A549 (cell line): ENCODE results near the gene KNCN. TPM values are rescaled to one million over a fixed set of nuclear protein-coding genes. Genes with fewer than 3 reads are reported as not detected.

ENCODE experiments used
- ATAC-seq, 2 experiments: fragments of 200-7000 bp in 1 of 2; fragments of >200 bp in 1 of 2; cut with Nextera tagmentation in 1 of 2; cut with Tn5 transposase in 1 of 2; 3 replicates each; pipeline versions ENCODE4 v1.8.0 to v1.9.1; 2018 to 2020; ENCODE audit warnings: mild to moderate bottlenecking in 1 of 2, moderate library complexity in 1 of 2
- CTCF ChIA-PET: fragments of 300-600 bp; sonication (Branson Sonifier 250); formaldehyde crosslinking; extraction: SDS; loops from one replicate; lab custom pipeline; 2021; ENCODE audit warnings: antibody characterized with exemption, inconsistent platforms; lab: Yijun Ruan, JAX
- POLR2A ChIA-PET: fragments of 350-600 bp; formaldehyde crosslinking; extraction: SDS; loops from one replicate; lab custom pipeline; 2021; ENCODE audit warnings: antibody characterized with exemption, inconsistent platforms; lab: Yijun Ruan, JAX
- DNase-seq, 2 experiments: peaks; one replicate each; pipeline versions ENCODE4 v3.0.0 to v3.0.0-alpha.2; 2011 to 2016; ENCODE audit warnings: low read depth in 1 of 2, low spot score in 1 of 2
- FAIRE-seq: peaks from 2 replicates; lab custom pipeline; 2011; peaks lifted over from hg19 to GRCh38; lab: Jason Lieb, UNC
- H3K27ac ChIP-seq, 2 experiments: fragments of >200 bp; sonication (Bioruptor Twin); formaldehyde crosslinking; 3 replicates each; pipeline ENCODE4 v1.5.1; 2016 to 2017
- H3K4me1 ChIP-seq: fragments of >200 bp; sonication (Bioruptor Twin); formaldehyde crosslinking; 3 replicates; pipeline ENCODE4 v1.6.1; 2016
- H3K4me2 ChIP-seq: fragments of >200 bp; sonication (Bioruptor Twin); formaldehyde crosslinking; 3 replicates; pipeline ENCODE4 v1.6.1; 2016
- H3K4me3 ChIP-seq: fragments of >200 bp; sonication (Bioruptor Twin); formaldehyde crosslinking; 3 replicates; pipeline ENCODE4 v1.5.1; 2016
- H3K9me3 ChIP-seq: fragments of >200 bp; sonication (Bioruptor Twin); formaldehyde crosslinking; 3 replicates; pipeline ENCODE4 v1.6.1; 2016
- CHD4 ChIP-seq: fragments of 200-600 bp; sonication (generic); IDR thresholded peaks from 2 replicates; pipeline ENCODE4 v1.6.1; 2016; ENCODE audit warnings: antibody characterized with exemption, mild to moderate bottlenecking, borderline replicate concordance
- EHMT2 ChIP-seq: fragments of 200-600 bp; sonication (generic); IDR thresholded peaks from 2 replicates; pipeline ENCODE4 v1.6.1; 2016; ENCODE audit warnings: antibody characterized with exemption, low read depth, mild to moderate bottlenecking, moderate library complexity
- ELK1 ChIP-seq: fragments of 150-350 bp; IDR thresholded peaks from 2 replicates; pipeline ENCODE4 v1.6.1; 2014; ENCODE audit warnings: low read depth, mild to moderate bottlenecking, low read length
- HMGXB4 ChIP-seq: fragments of 250-450 bp; sonication (Bioruptor Pico); IDR thresholded peaks from 2 replicates; pipeline ENCODE4 v1.5.0; 2021; ENCODE audit warnings: mild to moderate bottlenecking, moderate library complexity, borderline replicate concordance
- JUN ChIP-seq, 2 experiments: fragments of >200 bp; sonication (Bioruptor Twin); formaldehyde crosslinking; IDR thresholded peaks; 2 replicates in 1 of 2; 3 replicates in 1 of 2; pipeline ENCODE4 v1.6.1; 2016 to 2017
- JUNB ChIP-seq: fragments of >200 bp; sonication (Bioruptor Twin); formaldehyde crosslinking; IDR thresholded peaks from 2 replicates; pipeline ENCODE4 v1.6.1; 2016
- MAFK ChIP-seq: fragments of 450-650 bp; IDR thresholded peaks from 2 replicates; pipeline ENCODE4 v1.6.1; 2014; ENCODE audit not compliant: partially characterized antibody
- MAX ChIP-seq: IDR thresholded peaks from 2 replicates; pipeline ENCODE4 v1.6.1; 2012
- MAZ ChIP-seq: fragments of 150-350 bp; IDR thresholded peaks from 2 replicates; pipeline ENCODE4 v1.6.1; 2014; ENCODE audit warnings: antibody characterized with exemption, low read depth, low read length, borderline replicate concordance
- MYC ChIP-seq: IDR thresholded peaks from 2 replicates; pipeline ENCODE4 v1.6.1; 2012; ENCODE audit warnings: mild to moderate bottlenecking, inconsistent platforms, low read length, improper control_type of control experiment, borderline replicate concordance
- NR3C1 ChIP-seq: fragments of >200 bp; sonication (Bioruptor Twin); formaldehyde crosslinking; IDR thresholded peaks from 3 replicates; pipeline ENCODE4 v1.6.1; 2017
- PHF8 ChIP-seq: fragments of 200-600 bp; sonication (generic); IDR thresholded peaks from 2 replicates; pipeline ENCODE4 v1.6.1; 2016; ENCODE audit warnings: low read depth, mild to moderate bottlenecking, antibody characterized with exemption, moderate library complexity, borderline replicate concordance
- POLR2AphosphoS2 ChIP-seq: conservative IDR thresholded peaks from 2 replicates; pipeline ENCODE4 v1.6.1; 2012; ENCODE audit warnings: low read length, improper control_type of control experiment, inconsistent platforms
- RAD21 ChIP-seq, 2 experiments: fragments of >200 bp in 1 of 2; sonication (Bioruptor Twin) in 1 of 2; formaldehyde crosslinking in 1 of 2; IDR thresholded peaks in 1 of 2; conservative IDR thresholded peaks in 1 of 2; 2 replicates in 1 of 2; 3 replicates in 1 of 2; pipeline ENCODE4 v1.6.1; 2012 to 2018; ENCODE audit warnings: inconsistent platforms in 1 of 2
- RARB ChIP-seq: fragments of 250-450 bp; sonication (Bioruptor Pico); IDR thresholded peaks from 2 replicates; pipeline ENCODE4 v1.8.0; 2021; ENCODE audit warnings: mild to moderate bottlenecking, moderate library complexity
- RCOR1 ChIP-seq: fragments of 150-350 bp; IDR thresholded peaks from 2 replicates; pipeline ENCODE4 v1.6.1; 2014; ENCODE audit warnings: antibody characterized with exemption, low read length, low read depth
- SMC3 ChIP-seq: fragments of >200 bp; sonication (Bioruptor Twin); formaldehyde crosslinking; IDR thresholded peaks from 3 replicates; pipeline ENCODE4 v1.6.1; 2018; ENCODE audit warnings: inconsistent platforms
- TP53 ChIP-seq: fragments of 250-450 bp; sonication (Bioruptor Pico); IDR thresholded peaks from 2 replicates; pipeline ENCODE4 v1.5.0; 2021; ENCODE audit warnings: mild to moderate bottlenecking, moderate library complexity
- ZC3H11A ChIP-seq: fragments of 450-650 bp; IDR thresholded peaks from 2 replicates; pipeline ENCODE4 v1.6.1; 2014; ENCODE audit warnings: antibody characterized with exemption, mild to moderate bottlenecking
- ZNF302 ChIP-seq: fragments of 250-450 bp; sonication (Bioruptor Pico); IDR thresholded peaks from 2 replicates; pipeline ENCODE4 v1.9.0; 2021; ENCODE audit warnings: inconsistent platforms, mild to moderate bottlenecking, moderate library complexity
- WGBS: methylation state at CpG from one replicate; pipeline ENCODE4 v1.1.6; 2017; ENCODE audit errors: missing lambda C conversion rate; 5-methylcytosine and 5-hydroxymethylcytosine counted together
- polyA plus RNA-seq, 4 experiments: library from polyadenylated mRNA; depleted of rRNA in 3 of 4; stranded (reverse); fragments of >200 nt; fragmentation: RNase III in 1 of 4; extraction: RNeasy Plus Mini Kit Qiagen cat#74134 plus additional on column Dnase treatment in 1 of 4; gene quantifications; 2 replicates in 3 of 4; 3 replicates in 1 of 4; pipeline ENCODE4 v1.2.3, GENCODE V29; 2011 to 2017

Gene KNCN
- polyA plus RNA-seq, 2 of the 4 experiments (the other 2 are of a cell fraction), result not detected

- DNase-seq, result no peak
- TF ChIP-seq RAD21 (conservative IDR thresholded peaks at IDR 0.05 in 1 of 2, IDR thresholded peaks at IDR 0.05 in 1 of 2) (no peak), PHF8 (no peak), MAX (no peak)
- TF ChIP-seq, all 56 proteins: peak for 0
- ATAC-seq (no peak), FAIRE-seq (no peak)
- Histone ChIP-seq H3K4me2 (no peak overlapping the region), H3K4me1 (peaks cover 23% of the 10 kb centered on the region), H3K4me3 (no peak overlapping the region), H3K9me3 (no peaks in the 10 kb centered on the region), H3K27ac (no peak overlapping the region)
- 88% methylated on average over 6 of the region's 6 CpGs for WGBS
- ChIA-PET POLR2A (no interaction called here), CTCF (interaction anchor here (0.8 to 1.9 kb wide), 4 partner anchors 14 to 35 kb away, joined by 3 to 7 read pairs (median 5); no protein-coding TSS in a partner anchor)
These were observed 38.7 kb downstream of the KNCN start for GRCh38 chr1:46512792-46513190.

- FAIRE-seq, result no peak
- no peak overlapping the region for H3K27ac ChIP-seq
- CTCF ChIA-PET, result interaction anchor here (0.9 to 2.5 kb wide), 5 partner anchors 15 to 35 kb away, joined by 3 to 7 read pairs (median 6); no protein-coding TSS in a partner anchor
- WGBS, result 84% methylated on average over 10 of the region's 23 CpGs
- ATAC-seq, result no peak
- TF ChIP-seq EHMT2 (no peak), SMC3 (no peak), POLR2AphosphoS2 (no peak), ELK1 (no peak), ZC3H11A (no peak), CHD4 (no peak), RARB (CRISPR knock-in tag) (no peak), MYC (no peak), MAFK (no peak), RAD21 (conservative IDR thresholded peaks at IDR 0.05 in 1 of 2, IDR thresholded peaks at IDR 0.05 in 1 of 2) (no peak), JUN (IDR thresholded peaks at IDR 0.05) (no peak), JUNB (no peak)
- TF ChIP-seq, all 56 proteins: peak for 0
- no peak overlapping the region for H3K4me3 ChIP-seq
- H3K9me3 ChIP-seq, result no peaks in the 10 kb centered on the region
- H3K4me2 ChIP-seq, result no peak overlapping the region
- no peak for DNase-seq
- peaks cover 18% of the 10 kb centered on the region for H3K4me1 ChIP-seq
- POLR2A ChIA-PET, result no interaction called here
These were observed 39.2 kb downstream of the KNCN start for GRCh38 chr1:46512135-46512791.

GRCh38 chr1:46510998-46511365, 40.5 kb downstream of the KNCN start:
- no peaks in the 10 kb centered on the region for H3K9me3 ChIP-seq
- ChIA-PET CTCF (interaction anchor here (0.8 to 2.5 kb wide), 4 partner anchors 11 to 107 kb away, joined by 3 to 7 read pairs (median 4); no protein-coding TSS in a partner anchor), POLR2A (no interaction called here)
- H3K27ac ChIP-seq, result no peak overlapping the region
- TF ChIP-seq RCOR1 (no peak), NR3C1 (no peak), HMGXB4 (CRISPR knock-in tag) (no peak), MYC (no peak), MAZ (no peak), TP53 (CRISPR knock-in tag) (no peak), ZNF302 (CRISPR knock-in tag) (no peak), RAD21 (conservative IDR thresholded peaks at IDR 0.05 in 1 of 2, IDR thresholded peaks at IDR 0.05 in 1 of 2) (no peak)
- peaks cover 8% of the 10 kb centered on the region; the same call in 1 of the 3 replicates for H3K4me1 ChIP-seq
- no peak for FAIRE-seq
- no peak for ATAC-seq
- 100% methylated on average over 2 of the region's 8 CpGs for WGBS
- no peak for DNase-seq
- no peak overlapping the region for H3K4me2 ChIP-seq
- H3K4me3 ChIP-seq, result no peak overlapping the region
